Urothelium cell line (cell line): ENCODE data around the gene KRT16.
A peak's percentile ranks its signal among the peaks of the same experiment; 100 is the strongest.
"Not testable (repeated sequence)": the region's sequence is repeated elsewhere in the genome, so short reads cannot be mapped to it uniquely, and the experiment has no call there.

Source experiments
- DNase-seq: peaks from one replicate; pipeline ENCODE4 v3.0.0; 2011; ENCODE audit warnings: low spot score, mixed read lengths
- FAIRE-seq: peaks from 2 replicates; lab custom pipeline; 2011; peaks lifted over from hg19 to GRCh38; lab: Jason Lieb, UNC

Gene KRT16

GRCh38 chr17:41586863-41587495 lies 25.6 kb downstream of the KRT16 start, which contains the start of gene KRT14:
TSS of gene KRT14 (minus strand) at chr17:41586895. CDS start at chr17:41586834, 61 bp downstream.
- FAIRE-seq (no peak), DNase-seq (no peak)

GRCh38 chr17:41585301-41586056 lies 27.1 kb downstream of the KRT16 start:
- peak; percentile 71 for FAIRE-seq
- no peak for DNase-seq

- DNase-seq, result peak; percentile 31
- FAIRE-seq, result peak; percentile 89
Observed at GRCh38 chr17:41584331-41584927, 28.1 kb downstream of the KRT16 start.

DNA sequence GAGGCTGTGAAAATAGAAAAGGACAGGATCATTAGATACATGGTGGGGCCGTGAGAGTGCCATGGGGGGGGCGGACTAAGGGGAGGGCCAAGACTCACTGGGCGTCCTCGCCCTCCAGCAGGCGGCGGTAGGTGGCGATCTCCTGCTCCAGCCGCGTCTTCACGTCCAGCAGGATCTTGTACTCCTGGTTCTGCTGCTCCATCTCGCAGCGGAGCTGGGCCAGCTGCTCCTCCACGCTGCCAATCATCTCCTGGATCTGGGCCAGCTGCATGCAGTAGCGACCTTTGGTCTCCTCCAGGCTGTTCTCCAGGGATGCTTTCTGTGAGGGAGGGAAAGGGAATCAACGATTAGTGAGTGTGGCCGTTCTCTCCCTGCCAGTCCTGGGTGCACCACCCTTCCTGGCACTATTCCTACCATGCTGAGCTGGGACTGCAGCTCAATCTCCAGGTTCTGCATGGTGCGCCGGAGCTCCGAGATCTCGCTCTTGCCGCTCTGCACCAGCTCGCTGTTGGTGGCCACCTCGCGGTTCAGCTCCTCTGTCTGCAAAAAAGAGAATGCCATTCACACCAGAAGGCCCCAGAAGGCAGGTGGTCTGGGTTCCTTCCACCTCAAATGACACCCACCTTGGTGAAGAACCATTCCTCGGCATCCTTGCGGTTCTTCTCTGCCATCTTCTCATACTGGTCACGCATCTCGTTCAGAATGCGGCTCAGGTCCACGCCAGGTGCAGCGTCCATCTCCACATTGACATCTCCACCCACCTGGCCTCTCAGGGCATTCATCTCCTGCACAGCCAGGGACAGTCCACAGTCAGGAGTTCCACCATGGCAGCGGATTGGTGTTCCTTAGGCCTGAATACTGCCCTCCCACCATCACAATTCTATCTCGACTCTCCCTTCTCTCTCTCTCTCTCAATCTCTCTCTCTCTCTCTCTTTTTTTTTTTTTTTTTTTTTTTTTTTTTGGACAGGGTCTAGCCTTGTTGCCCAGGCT lies 29.1 kb downstream of the KRT16 start:
- DNase-seq (no peak), FAIRE-seq (peak; percentile 81)

- not testable (repeated sequence) for DNase-seq, FAIRE-seq
Observed at GRCh38 chr17:41582061-41582968, 30.3 kb downstream of the KRT16 start.

- FAIRE-seq (no peak), DNase-seq (no peak)
Observed at GRCh38 chr17:41581366-41582060, 31.1 kb downstream of the KRT16 start.

- FAIRE-seq (no peak), DNase-seq (no peak)
Observed at GRCh38 chr17:41580687-41581365, 31.7 kb downstream of the KRT16 start.

DNA sequence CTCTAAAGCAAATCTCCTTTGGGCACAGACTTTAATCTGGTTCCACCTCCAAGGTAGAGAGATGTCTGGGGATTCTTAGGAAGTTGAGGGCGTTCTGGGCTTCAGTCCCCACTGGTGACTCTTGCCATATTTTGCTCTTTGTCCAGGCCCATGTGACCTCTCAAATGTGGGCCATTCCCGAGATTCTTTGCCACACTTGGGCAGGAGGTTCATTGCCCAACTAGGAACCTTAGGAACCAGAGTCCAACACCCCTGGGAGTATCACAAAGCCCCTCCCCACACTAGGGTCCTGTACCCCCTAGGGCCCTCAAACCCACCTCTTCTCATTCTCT lies 32.4 kb downstream of the KRT16 start:
- DNase-seq, result no peak
- FAIRE-seq, result no peak

- FAIRE-seq, result no peak
- peak; percentile 87 for DNase-seq
Observed at GRCh38 chr17:41579484-41580243, 32.9 kb downstream of the KRT16 start.

- FAIRE-seq (no peak), DNase-seq (no peak)
Observed at GRCh38 chr17:41578971-41579370, 33.6 kb downstream of the KRT16 start.

- DNase-seq, result no peak
- FAIRE-seq, result no peak
Observed at GRCh38 chr17:41578538-41578937, 34.0 kb downstream of the KRT16 start.

GRCh38 chr17:41576740-41577139 lies 35.8 kb downstream of the KRT16 start:
- DNase-seq, FAIRE-seq: not testable (repeated sequence)

DNA sequence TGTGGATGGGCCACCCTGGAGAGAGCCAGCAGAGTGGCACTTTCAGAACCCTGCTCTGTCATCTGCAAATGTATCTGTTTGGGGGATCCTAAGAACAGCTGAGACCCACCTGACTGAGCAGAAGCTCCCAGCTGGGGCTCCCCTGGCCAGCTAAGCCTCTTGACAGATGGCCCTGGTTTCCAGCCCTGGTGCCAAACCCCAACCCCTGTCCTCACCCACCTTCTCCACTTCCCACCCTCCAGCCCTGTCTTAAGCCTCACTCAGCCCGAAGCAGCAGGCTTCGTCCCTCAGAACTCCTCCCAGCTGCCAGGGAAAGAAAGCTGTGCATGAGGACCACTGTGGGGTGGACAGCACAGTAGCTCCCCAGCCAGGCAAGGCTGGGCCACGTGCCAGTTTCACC lies 37.2 kb downstream of the KRT16 start:
- DNase-seq, result no peak
- no peak for FAIRE-seq

DNA sequence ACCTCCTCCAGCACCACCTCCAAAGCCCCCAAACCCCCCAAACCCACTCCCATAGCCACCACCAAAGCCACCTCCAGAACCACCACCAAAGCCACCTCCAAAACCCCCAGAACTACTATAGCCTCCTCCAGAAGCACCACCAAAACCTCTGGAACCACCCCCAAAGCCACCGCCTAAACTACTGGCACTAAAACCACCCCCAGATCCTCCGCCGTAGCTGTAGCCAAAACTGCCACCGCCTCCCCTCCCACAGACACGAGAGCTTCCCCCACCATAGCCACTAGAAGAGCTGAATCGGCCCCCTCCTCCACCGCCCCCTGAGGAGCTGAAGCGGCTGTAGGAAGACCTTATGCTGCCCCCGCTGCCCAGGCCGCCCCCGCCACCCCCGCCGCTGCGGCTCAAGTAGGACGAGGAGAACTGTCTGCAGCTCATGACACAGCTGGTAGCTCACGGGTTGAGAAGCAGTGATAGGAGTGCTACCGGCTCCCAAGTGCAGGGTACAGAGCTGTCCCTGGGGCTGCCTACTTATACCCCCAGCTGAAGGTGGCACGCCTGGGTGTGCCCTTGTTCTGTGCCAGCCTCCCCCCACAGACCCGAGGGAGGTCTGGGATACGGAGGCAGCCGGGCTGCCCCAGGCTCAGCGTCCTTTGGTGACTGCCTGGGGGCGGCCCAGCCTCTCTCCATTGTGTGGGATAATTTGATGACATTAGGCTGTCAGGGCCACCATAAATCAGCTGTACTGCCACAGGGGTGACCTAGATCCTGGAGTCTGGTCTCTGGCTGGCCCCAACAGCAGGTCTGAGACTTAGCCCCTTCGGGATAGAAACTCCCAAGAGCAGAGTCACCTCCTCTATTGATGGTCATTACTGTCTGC lies 40.8 kb downstream of the KRT16 start, which contains the start of gene KRT9:
Gene KRT9, minus strand, starts transcription at position 499 of the 874 bp plus-strand sequence. Its CDS starts 67 bp downstream, at position 432.
- no peak for DNase-seq
- peak; percentile 27 for FAIRE-seq

- FAIRE-seq (peak; percentile 84), DNase-seq (no peak)
Observed at GRCh38 chr17:41567317-41567716, 45.2 kb downstream of the KRT16 start.

- FAIRE-seq (no peak), DNase-seq (no peak)
Observed at GRCh38 chr17:41565338-41565737, 47.2 kb downstream of the KRT16 start.
